Right forelimb (tissue), 1 donor: Measurements from ENCODE around the gene ALB.
"Not testable (repeated sequence)": the region's sequence is repeated elsewhere in the genome, so short reads cannot be mapped to it uniquely, and the experiment has no call there.

Experiments
- DNase-seq: peaks from one replicate; pipeline ENCODE4 v3.0.0-alpha.2; 2018

Gene ALB

GRCh38 chr4:73404042-73404441 lies at the start of gene ALB:
ALB (plus strand) TSS chr4:73404287; CDS start chr4:73404328, 41 bp downstream.
- no peak for DNase-seq

GRCh38 chr4:73357174-73357573 lies 46.9 kb upstream of the ALB start:
- DNase-seq, result not testable (repeated sequence)

GRCh38 chr4:73369506-73370199 lies 34.4 kb upstream of the ALB start:
- DNase-seq, result not testable (repeated sequence)

GRCh38 chr4:73375328-73375741 lies 28.8 kb upstream of the ALB start:
- DNase-seq, result no peak

GRCh38 chr4:73376251-73376650 lies 27.8 kb upstream of the ALB start:
- DNase-seq, result no peak

GRCh38 chr4:73376976-73377375 lies 27.1 kb upstream of the ALB start:
- no peak for DNase-seq

- no peak for DNase-seq
Observed at GRCh38 chr4:73378887-73379286, 25.2 kb upstream of the ALB start.

- DNase-seq, result no peak
Observed at GRCh38 chr4:73379946-73380345, 24.1 kb upstream of the ALB start.

- DNase-seq, result no peak
Observed at GRCh38 chr4:73381214-73381613, 22.9 kb upstream of the ALB start.

- no peak for DNase-seq
Observed at GRCh38 chr4:73383452-73383851, 20.6 kb upstream of the ALB start.

- DNase-seq, result no peak
Observed at GRCh38 chr4:73387552-73387951, 16.5 kb upstream of the ALB start.

- DNase-seq, result no peak
Observed at GRCh38 chr4:73388887-73389286, 15.2 kb upstream of the ALB start.

- DNase-seq, result not testable (repeated sequence)
Observed at GRCh38 chr4:73389663-73390062, 14.4 kb upstream of the ALB start.

- DNase-seq, result no peak
Observed at GRCh38 chr4:73391774-73392173, 12.3 kb upstream of the ALB start.

- no peak for DNase-seq
Observed at GRCh38 chr4:73392936-73393335, 11.2 kb upstream of the ALB start.

- DNase-seq, result no peak
Observed at GRCh38 chr4:73396304-73396703, 7.8 kb upstream of the ALB start.

GRCh38 chr4:73396993-73397972 lies 6.8 kb upstream of the ALB start:
- DNase-seq, result no peak

- DNase-seq, result no peak
Observed at GRCh38 chr4:73401412-73401811, 2.7 kb upstream of the ALB start.

GRCh38 chr4:73404457-73404856 lies 370 bp downstream of the ALB start:
- DNase-seq, result no peak

GRCh38 chr4:73405138-73405537 lies 1.1 kb downstream of the ALB start:
- no peak for DNase-seq

GRCh38 chr4:73406548-73406875 lies 2.4 kb downstream of the ALB start:
- DNase-seq, result no peak

GRCh38 chr4:73407227-73407673 lies 3.2 kb downstream of the ALB start:
- no peak for DNase-seq

GRCh38 chr4:73408181-73408867 lies 4.2 kb downstream of the ALB start:
- no peak for DNase-seq
